ENCODE measurements around the gene ZMIZ1.

DNA sequence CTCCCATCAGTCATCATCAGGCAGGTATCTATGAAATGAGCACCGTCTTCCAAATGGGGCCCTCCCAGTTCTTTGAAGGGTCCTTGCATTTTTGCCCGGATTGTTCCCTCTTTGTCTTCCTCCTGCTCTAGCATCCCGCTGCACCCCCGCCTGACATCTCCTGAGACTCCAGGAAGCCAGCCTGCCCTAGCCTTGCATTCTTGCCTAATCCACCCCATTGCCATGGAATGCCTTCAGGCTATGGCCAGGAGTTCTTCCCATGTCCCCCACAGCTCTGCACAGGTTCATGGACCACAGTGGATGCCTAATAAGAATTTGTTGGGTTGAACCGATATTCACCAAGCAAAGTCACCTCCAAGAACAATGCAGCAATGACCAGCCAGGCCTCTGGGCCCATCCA lies 62.1 kb downstream of the ZMIZ1 start:
- TF ChIP-seq TAF1 (IDR thresholded peaks at IDR 0.05; ENCODE audit: borderline replicate concordance, insufficient read depth, low read length), result no peak
- TF ChIP-seq, protein P1, sequence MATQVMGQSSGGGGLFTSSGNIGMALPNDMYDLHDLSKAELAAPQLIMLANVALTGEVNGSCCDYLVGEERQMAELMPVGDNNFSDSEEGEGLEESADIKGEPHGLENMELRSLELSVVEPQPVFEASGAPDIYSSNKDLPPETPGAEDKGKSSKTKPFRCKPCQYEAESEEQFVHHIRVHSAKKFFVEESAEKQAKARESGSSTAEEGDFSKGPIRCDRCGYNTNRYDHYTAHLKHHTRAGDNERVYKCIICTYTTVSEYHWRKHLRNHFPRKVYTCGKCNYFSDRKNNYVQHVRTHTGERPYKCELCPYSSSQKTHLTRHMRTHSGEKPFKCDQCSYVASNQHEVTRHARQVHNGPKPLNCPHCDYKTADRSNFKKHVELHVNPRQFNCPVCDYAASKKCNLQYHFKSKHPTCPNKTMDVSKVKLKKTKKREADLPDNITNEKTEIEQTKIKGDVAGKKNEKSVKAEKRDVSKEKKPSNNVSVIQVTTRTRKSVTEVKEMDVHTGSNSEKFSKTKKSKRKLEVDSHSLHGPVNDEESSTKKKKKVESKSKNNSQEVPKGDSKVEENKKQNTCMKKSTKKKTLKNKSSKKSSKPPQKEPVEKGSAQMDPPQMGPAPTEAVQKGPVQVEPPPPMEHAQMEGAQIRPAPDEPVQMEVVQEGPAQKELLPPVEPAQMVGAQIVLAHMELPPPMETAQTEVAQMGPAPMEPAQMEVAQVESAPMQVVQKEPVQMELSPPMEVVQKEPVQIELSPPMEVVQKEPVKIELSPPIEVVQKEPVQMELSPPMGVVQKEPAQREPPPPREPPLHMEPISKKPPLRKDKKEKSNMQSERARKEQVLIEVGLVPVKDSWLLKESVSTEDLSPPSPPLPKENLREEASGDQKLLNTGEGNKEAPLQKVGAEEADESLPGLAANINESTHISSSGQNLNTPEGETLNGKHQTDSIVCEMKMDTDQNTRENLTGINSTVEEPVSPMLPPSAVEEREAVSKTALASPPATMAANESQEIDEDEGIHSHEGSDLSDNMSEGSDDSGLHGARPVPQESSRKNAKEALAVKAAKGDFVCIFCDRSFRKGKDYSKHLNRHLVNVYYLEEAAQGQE (IDR thresholded peaks at IDR 0.05; ENCODE audit: insufficient read depth in 1 of 2, low read depth in 2 of 2, low read length in 2 of 2), result no peak
